GM12865 (cell line): Measurements from ENCODE around the gene KATNIP.

Source experiments
- DNase-seq: peaks from one replicate; pipeline ENCODE4 v3.0.0; 2010; ENCODE audit warnings: low read depth
- H3K4me3 ChIP-seq: 2 replicates; pipeline ENCODE4 v1.5.1; 2011; ENCODE audit warnings: mild to moderate bottlenecking, low read depth, low read length, control low read depth
- TF ChIP-seq, protein P1 (sequence below): IDR thresholded peaks from 2 replicates; pipeline ENCODE4 v1.5.1; 2011; ENCODE audit warnings: low read length, control low read depth, low read depth, inconsistent platforms; ENCODE audit not compliant: insufficient read depth; ENCODE audit errors: missing control alignments

KATNIP gene

DNA sequence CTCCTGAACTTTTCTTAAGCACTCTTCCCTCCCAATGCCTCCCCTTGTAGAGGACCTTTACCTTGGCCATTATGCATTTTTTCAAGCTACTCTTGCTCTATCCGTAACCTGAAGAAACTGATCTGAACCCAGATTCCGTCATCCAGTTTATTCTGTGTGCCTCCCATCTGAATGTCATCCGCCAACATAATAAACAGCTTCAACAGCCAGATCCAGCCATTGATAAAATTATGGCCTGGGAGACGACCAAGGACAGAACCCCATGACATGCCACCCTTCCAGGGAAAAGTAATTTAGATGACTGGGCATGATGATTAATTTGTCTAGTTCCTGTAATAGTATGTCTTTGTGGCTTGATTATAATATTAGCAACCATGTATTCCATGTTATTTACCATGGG, 41.9 kb downstream of the KATNIP start:
- TF ChIP-seq, protein P1, sequence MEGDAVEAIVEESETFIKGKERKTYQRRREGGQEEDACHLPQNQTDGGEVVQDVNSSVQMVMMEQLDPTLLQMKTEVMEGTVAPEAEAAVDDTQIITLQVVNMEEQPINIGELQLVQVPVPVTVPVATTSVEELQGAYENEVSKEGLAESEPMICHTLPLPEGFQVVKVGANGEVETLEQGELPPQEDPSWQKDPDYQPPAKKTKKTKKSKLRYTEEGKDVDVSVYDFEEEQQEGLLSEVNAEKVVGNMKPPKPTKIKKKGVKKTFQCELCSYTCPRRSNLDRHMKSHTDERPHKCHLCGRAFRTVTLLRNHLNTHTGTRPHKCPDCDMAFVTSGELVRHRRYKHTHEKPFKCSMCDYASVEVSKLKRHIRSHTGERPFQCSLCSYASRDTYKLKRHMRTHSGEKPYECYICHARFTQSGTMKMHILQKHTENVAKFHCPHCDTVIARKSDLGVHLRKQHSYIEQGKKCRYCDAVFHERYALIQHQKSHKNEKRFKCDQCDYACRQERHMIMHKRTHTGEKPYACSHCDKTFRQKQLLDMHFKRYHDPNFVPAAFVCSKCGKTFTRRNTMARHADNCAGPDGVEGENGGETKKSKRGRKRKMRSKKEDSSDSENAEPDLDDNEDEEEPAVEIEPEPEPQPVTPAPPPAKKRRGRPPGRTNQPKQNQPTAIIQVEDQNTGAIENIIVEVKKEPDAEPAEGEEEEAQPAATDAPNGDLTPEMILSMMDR = no peak
- H3K4me3 ChIP-seq = no peak overlapping the region
- DNase-seq = no peak

DNA sequence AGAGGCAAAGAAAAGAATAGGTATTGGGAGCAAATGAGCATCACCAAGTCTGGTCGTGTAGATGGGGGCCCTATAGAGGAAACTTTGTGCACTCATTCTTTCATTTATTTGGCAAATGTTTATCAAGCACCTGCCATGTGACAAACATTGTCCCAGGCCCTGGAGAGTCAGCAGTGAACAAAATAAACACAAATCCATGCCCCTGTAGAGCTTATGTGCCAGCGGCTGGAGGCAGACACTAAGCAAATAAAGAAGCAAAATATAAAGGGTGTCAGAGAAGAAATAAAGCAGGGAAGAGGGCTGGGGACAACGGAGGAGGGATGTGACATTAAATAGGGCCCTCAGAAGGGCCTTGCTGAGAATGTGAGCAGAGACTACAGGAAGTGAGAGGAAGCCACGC, 45.5 kb downstream of the KATNIP start:
- no peak for DNase-seq
- TF ChIP-seq, protein P1 = no peak
- H3K4me3 ChIP-seq = no peak overlapping the region

DNA sequence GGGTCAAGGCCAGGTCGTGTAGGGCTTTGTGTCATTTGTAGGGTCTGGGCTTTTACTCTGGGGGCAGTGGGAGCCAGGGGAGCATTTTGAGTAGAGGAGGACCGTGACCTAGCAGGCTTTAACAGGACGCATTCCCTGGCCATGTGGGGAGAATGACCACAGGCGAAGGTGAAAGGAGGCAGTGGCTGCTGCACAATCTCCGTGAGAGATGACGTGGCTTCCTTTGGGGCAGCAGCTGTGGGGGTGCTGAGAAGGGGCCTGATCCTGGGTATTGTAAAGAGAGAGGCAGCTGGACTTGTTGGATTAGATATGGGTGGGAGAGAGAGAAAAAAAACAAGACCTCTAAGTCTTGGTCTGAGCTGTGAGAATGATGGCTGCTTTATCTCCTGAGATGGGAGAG, 46.0 kb downstream of the KATNIP start:
- DNase-seq = no peak
- H3K4me3 ChIP-seq = no peak overlapping the region
- TF ChIP-seq, protein P1 = no peak

DNA sequence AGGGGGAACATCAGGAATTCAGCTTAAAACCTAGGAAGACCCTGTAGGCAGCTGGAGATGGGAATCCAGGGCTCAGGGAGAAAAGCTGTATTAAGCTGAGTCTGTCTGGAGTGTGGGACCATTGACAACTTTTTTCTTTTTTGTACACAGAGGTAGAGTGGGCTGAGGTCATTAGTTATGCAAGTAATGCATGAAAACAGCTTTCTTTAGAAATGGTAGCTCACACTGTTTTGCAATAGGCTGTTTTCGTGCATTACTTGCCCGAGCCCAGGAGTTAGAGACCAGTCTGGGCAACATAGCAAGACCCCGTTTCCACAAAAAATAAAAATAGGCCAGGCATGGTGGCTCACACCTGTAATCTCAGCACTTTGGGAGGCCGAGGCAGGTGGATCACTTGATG, 46.5 kb downstream of the KATNIP start:
- H3K4me3 ChIP-seq = no peak overlapping the region
- DNase-seq = no peak
- TF ChIP-seq, protein P1 = no peak

DNA sequence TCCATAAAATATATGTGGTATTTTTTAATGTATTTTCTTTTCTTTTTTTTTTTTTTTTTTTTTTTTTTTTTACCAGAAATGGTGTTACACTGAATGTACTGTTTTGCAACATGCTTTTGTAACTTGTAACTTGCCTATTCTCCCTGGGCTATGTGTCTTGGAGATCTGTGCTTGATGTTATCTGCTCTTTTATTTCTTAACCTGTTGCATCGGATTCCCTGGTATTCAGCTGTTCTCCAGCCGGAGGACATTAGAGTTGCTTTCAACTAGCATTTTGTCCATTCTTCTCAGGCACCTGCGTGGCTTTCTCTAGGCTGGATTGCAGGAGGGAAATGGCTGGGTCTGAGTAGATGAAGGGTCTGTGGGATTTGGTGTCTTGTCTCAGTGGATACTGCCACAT, 47.4 kb downstream of the KATNIP start:
- no peak overlapping the region for H3K4me3 ChIP-seq
- DNase-seq = no peak
- TF ChIP-seq, protein P1 = no peak

DNA sequence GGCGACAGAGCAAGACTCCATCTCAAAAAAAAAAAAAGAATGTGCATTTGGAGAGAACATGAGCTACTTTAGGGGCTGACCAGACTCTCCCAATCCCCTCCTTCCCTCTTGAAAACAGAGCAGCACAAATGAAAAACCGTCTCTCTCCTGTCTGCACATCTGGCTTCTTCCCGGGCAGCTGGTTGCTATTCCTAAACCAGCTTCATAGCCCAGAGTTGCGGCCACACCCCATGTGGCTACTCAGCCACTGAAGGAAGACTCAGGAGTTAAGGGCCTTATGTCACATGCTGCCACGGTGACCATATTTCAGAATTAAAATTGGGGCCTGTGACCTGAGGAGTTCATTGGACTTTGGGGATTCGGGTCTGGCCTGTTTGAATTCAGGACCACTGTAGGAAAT, 48.3 kb downstream of the KATNIP start:
- no peak overlapping the region for H3K4me3 ChIP-seq
- TF ChIP-seq, protein P1 = no peak
- no peak for DNase-seq

DNA sequence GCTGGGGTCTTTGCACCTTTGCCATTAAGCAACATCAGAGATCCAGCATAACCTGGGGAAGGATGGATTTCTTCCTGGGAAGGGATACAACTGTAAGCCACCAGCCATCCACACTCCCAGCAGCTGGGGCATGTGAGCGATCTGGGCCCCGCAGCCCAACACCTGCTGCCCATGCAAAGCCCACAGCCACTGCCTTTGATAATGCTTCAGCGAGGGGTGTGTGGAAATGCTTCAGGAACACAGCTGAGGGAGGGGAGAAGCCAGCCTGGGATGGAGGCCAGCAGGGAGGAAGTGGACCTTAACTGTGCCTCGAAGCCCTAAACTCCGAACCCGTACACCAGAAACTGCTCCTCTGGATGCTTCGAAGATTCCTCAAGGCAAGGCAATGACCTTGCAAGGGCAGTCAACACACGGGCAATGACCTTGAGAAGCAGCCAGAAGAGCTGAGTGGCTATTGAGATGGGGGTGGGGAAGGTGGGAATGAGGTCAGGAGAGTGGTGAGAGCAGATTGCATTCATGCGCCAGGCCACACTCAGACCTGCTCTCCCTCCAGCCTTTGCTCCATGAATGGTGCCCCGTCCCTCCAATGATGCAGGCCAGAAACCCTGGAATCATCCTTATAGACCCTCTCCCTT, 49.1 kb downstream of the KATNIP start:
- TF ChIP-seq, protein P1 = no peak
- H3K4me3 ChIP-seq = no peak overlapping the region
- DNase-seq = no peak
